HG03066 (cell line): ENCODE data around the gene THUMPD1.
"Not testable (repeated sequence)": the region's sequence is repeated elsewhere in the genome, so short reads cannot be mapped to it uniquely, and the experiment has no call there.

ENCODE experiments used
- ATAC-seq: cut with Tn5 transposase; IDR thresholded peaks from one replicate; pipeline ENCODE4 v1.9.1; 2021; ENCODE audit warnings: low read depth; ENCODE audit not compliant: unreplicated experiment

The THUMPD1 gene

GRCh38 chr16:20696618-20697017 lies 45.0 kb downstream of the THUMPD1 start:
- ATAC-seq: no peak

DNA sequence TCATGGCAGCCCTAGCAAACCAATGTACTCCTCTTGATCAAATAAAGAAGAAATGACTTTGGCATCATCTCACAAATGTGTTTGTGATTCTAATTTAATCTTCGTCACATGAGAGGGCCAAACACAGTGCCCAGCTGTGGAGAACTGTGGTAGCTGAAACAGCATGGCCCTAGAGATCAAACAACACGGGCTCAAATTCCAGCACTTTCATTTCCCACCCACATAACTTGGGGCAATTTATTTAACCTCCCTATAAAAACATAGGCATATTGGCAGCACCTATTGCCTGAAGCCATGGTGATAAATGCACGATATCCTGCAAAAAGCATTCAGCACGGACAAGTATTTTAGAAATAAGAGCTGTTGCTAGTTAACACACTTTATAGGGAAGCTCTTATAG lies 46.6 kb downstream of the THUMPD1 start:
- no peak for ATAC-seq

DNA sequence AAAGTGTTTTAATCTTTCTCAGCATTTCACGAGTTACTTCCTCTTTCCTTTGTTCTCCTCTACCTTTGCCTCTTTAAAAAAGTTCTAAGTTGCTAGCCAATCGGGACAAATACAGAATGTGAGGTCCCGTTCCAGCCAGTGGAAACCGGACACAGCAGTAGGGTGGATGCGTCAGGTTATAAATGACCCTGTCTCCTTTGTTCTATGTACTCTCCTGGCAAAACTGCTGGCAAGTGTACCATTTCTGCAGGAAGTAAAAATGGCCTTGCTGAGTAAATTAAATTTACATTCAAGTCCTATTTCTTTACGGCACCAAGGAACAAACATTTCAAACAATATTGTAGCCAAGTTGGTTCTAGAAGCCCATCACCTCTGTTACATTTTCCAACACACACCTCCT lies 47.5 kb downstream of the THUMPD1 start:
- ATAC-seq: not testable (repeated sequence)

DNA sequence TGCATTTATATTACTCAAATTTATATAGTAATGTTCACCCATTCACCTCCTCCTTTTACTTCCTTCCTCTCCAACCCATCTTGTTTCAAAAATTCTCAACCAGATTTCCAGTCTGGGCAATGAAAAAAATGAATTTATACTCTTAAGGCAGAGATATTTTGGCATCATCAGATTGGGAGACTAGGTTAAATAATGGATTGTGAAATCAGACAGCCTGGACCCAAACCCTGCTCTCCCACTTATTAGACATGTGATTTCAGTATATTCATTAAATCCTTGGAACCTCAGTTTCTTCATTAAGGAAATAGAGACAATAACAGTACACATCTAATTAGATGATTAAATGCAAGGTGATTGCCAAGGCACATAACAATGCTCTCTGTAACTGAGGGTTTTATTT lies 52.0 kb downstream of the THUMPD1 start:
- ATAC-seq: no peak

DNA sequence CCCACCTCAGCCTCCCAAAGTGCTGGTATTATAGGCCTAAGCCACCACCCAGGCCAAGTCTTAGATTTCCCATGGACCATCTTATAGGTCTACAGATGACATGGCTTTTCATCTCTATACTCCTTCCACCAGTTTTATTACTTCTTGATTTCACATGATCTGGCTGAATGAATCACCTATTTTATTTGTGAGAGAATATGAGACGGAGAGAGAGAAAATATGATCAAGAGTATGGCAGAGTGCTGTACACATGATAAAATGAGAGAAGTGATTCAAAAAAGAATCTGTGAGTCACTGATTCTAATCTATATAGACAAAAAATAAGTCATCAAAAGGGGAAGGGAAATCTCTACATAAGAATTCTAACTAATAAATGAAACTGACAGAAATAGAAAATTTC lies 57.8 kb downstream of the THUMPD1 start:
- ATAC-seq: no peak
